Muscle of leg (tissue), 11 donors: Measurements from ENCODE around the gene MAGI3. TPM values are rescaled to one million over a fixed set of nuclear protein-coding genes. Genes with fewer than 3 reads are reported as not detected.

ENCODE experiments used
- DNase-seq: peaks from one replicate; pipeline ENCODE4 v3.0.0; 2013
- H3K27ac ChIP-seq: one replicate; pipeline ENCODE4 v1.5.1; 2013; ENCODE audit warnings: mild to moderate bottlenecking, low read length, control low read depth
- H3K27me3 ChIP-seq: one replicate; pipeline ENCODE4 v1.6.1; 2013; ENCODE audit warnings: low read length; ENCODE audit not compliant: control insufficient read depth, insufficient read depth
- H3K36me3 ChIP-seq: one replicate; pipeline ENCODE4 v1.6.1; 2013; ENCODE audit warnings: low read length; ENCODE audit not compliant: control insufficient read depth, insufficient read depth
- H3K4me1 ChIP-seq: one replicate; pipeline ENCODE4 v1.6.1; 2013; ENCODE audit warnings: low read length; ENCODE audit not compliant: control insufficient read depth, insufficient read depth
- H3K4me3 ChIP-seq: one replicate; pipeline ENCODE4 v1.5.1; 2013; ENCODE audit warnings: low read length, control low read depth
- H3K9me3 ChIP-seq: replicated peaks from 2 replicates; pipeline ENCODE4 v1.6.1; 2013; ENCODE audit warnings: low read depth, low read length; ENCODE audit not compliant: control insufficient read depth
- WGBS: methylation state at CpG from one replicate; pipeline ENCODE4 v1.1.5; 2013; ENCODE audit warnings: missing lambda C conversion rate; ENCODE audit not compliant: insufficient coverage; 5-methylcytosine and 5-hydroxymethylcytosine counted together
- polyA plus RNA-seq, 8 donors: library from polyadenylated mRNA; unstranded; fragments of 120-200 nt; gene quantifications; one replicate each; pipeline versions ENCODE4 v1.2.1 to v1.2.3, GENCODE V29; 2013; ENCODE audit warnings: inconsistent platforms in 1 of 8, low replicate concordance in 1 of 8; ENCODE audit not compliant: insufficient read length in 8 of 8, insufficient read depth in 1 of 8
- total RNA-seq: library from RNA; stranded (reverse); fragments of 120-200 nt; gene quantifications from one replicate; pipeline ENCODE4 v1.2.4, GENCODE V29; 2013

MAGI3 gene
- total and polyA plus RNA-seq, 9 donors: 9.7 to 16.6 (median 13.0) TPM

- WGBS: 39% methylated on average over 2 of the region's 4 CpGs
- no peaks in the 10 kb centered on the region for H3K27me3 ChIP-seq
- H3K4me1 ChIP-seq: peaks cover 5% of the 10 kb centered on the region
- peak overlapping the region; percentile 36 for H3K27ac ChIP-seq
- H3K4me3 ChIP-seq: no peak overlapping the region
- peak; percentile 65 for DNase-seq
- H3K9me3 ChIP-seq: no peaks in the 10 kb centered on the region
- H3K36me3 ChIP-seq: no peaks in the 10 kb centered on the region
These were observed 144.0 kb downstream of the MAGI3 start for GRCh38 chr1:113534130-113534817.

- DNase-seq: peak; percentile 78
- Histone ChIP-seq H3K9me3 (no peaks in the 10 kb centered on the region), H3K27me3 (no peaks in the 10 kb centered on the region), H3K4me3 (no peak overlapping the region), H3K36me3 (no peaks in the 10 kb centered on the region), H3K27ac (peak overlapping the region; percentile 36), H3K4me1 (peaks cover 5% of the 10 kb centered on the region)
- WGBS: no CpG with 5 or more reads among the region's 1 CpG
These were observed 144.6 kb downstream of the MAGI3 start for GRCh38 chr1:113534875-113535274.

GRCh38 chr1:113536182-113536780 lies 146.0 kb downstream of the MAGI3 start:
- WGBS: no CpG with 5 or more reads among the region's 1 CpG
- H3K27me3 ChIP-seq: no peaks in the 10 kb centered on the region
- no peak overlapping the region for H3K4me3 ChIP-seq
- H3K9me3 ChIP-seq: no peaks in the 10 kb centered on the region
- DNase-seq: peak; percentile 22
- peaks cover 5% of the 10 kb centered on the region for H3K4me1 ChIP-seq
- no peak overlapping the region for H3K27ac ChIP-seq
- H3K36me3 ChIP-seq: no peaks in the 10 kb centered on the region

GRCh38 chr1:113538225-113538624 lies 147.9 kb downstream of the MAGI3 start:
- Histone ChIP-seq H3K27me3 (no peaks in the 10 kb centered on the region), H3K4me3 (no peak overlapping the region), H3K27ac (no peak overlapping the region), H3K9me3 (no peaks in the 10 kb centered on the region), H3K4me1 (peaks cover 5% of the 10 kb centered on the region), H3K36me3 (no peaks in the 10 kb centered on the region)
- WGBS: no CpG with 5 or more reads among the region's 3 CpGs
- no peak for DNase-seq

GRCh38 chr1:113540335-113540734 lies 150.0 kb downstream of the MAGI3 start:
- Histone ChIP-seq H3K27me3 (no peaks in the 10 kb centered on the region), H3K4me3 (no peak overlapping the region), H3K36me3 (no peaks in the 10 kb centered on the region), H3K27ac (no peak overlapping the region), H3K9me3 (no peaks in the 10 kb centered on the region), H3K4me1 (no peaks in the 10 kb centered on the region)
- DNase-seq: no peak
- 67% methylated on average over 1 of the region's 3 CpGs for WGBS

- Histone ChIP-seq H3K9me3 (no peaks in the 10 kb centered on the region), H3K27ac (no peak overlapping the region), H3K27me3 (no peaks in the 10 kb centered on the region), H3K4me3 (no peak overlapping the region), H3K4me1 (no peaks in the 10 kb centered on the region), H3K36me3 (no peaks in the 10 kb centered on the region)
- no peak for DNase-seq
- WGBS: no CpG with 5 or more reads among the region's 2 CpGs
These were observed 150.8 kb downstream of the MAGI3 start for GRCh38 chr1:113541106-113541505.

GRCh38 chr1:113542221-113542701 lies 151.9 kb downstream of the MAGI3 start:
- H3K27me3 ChIP-seq: no peaks in the 10 kb centered on the region
- no peak for DNase-seq
- H3K9me3 ChIP-seq: no peaks in the 10 kb centered on the region
- no peaks in the 10 kb centered on the region for H3K36me3 ChIP-seq
- 100% methylated on average over 2 of the region's 6 CpGs for WGBS
- no peak overlapping the region for H3K4me3 ChIP-seq
- no peaks in the 10 kb centered on the region for H3K4me1 ChIP-seq
- H3K27ac ChIP-seq: no peak overlapping the region

- H3K27ac ChIP-seq: no peak overlapping the region
- no peaks in the 10 kb centered on the region for H3K9me3 ChIP-seq
- H3K4me1 ChIP-seq: no peaks in the 10 kb centered on the region
- no peak for DNase-seq
- no peaks in the 10 kb centered on the region for H3K36me3 ChIP-seq
- WGBS: no CpG with 5 or more reads among the region's 1 CpG
- no peaks in the 10 kb centered on the region for H3K27me3 ChIP-seq
- H3K4me3 ChIP-seq: no peak overlapping the region
These were observed 152.8 kb downstream of the MAGI3 start for GRCh38 chr1:113543110-113543509.

GRCh38 chr1:113545210-113545609 lies 154.9 kb downstream of the MAGI3 start:
- Histone ChIP-seq H3K9me3 (no peaks in the 10 kb centered on the region), H3K4me1 (no peaks in the 10 kb centered on the region), H3K4me3 (no peak overlapping the region), H3K27ac (no peak overlapping the region), H3K36me3 (no peaks in the 10 kb centered on the region), H3K27me3 (no peaks in the 10 kb centered on the region)
- no peak for DNase-seq
- 80% methylated on average over 1 of the region's 3 CpGs for WGBS

GRCh38 chr1:113545626-113546025 lies 155.3 kb downstream of the MAGI3 start:
- WGBS: no CpG with 5 or more reads among the region's 2 CpGs
- peak; percentile 38 for DNase-seq
- Histone ChIP-seq H3K4me1 (no peaks in the 10 kb centered on the region), H3K4me3 (no peak overlapping the region), H3K27ac (no peak overlapping the region), H3K36me3 (no peaks in the 10 kb centered on the region), H3K27me3 (no peaks in the 10 kb centered on the region), H3K9me3 (no peaks in the 10 kb centered on the region)
